ENCODE results near the gene ANKRD30B.
"Not testable (repeated sequence)": the region's sequence is repeated elsewhere in the genome, so short reads cannot be mapped to it uniquely, and the experiment has no call there.

The ANKRD30B gene

GRCh38 chr18:14747513-14748474 lies at the start of gene ANKRD30B:
TSS of gene ANKRD30B (plus strand) at chr18:14748172. CDS start at chr18:14748420, 248 bp downstream.
- Histone ChIP-seq H3K4me3 (no peak within 1 kb of the TSS), H3K27ac (no peak within 1 kb of the TSS)

GRCh38 chr18:14701286-14702040 lies 46.5 kb upstream of the ANKRD30B start:
- H3K4me3 ChIP-seq, H3K27ac ChIP-seq: not testable (repeated sequence)

GRCh38 chr18:14709761-14710160 lies 38.2 kb upstream of the ANKRD30B start:
- H3K4me3 ChIP-seq, H3K27ac ChIP-seq: not testable (repeated sequence)

GRCh38 chr18:14721569-14721968 lies 26.4 kb upstream of the ANKRD30B start:
- not testable (repeated sequence) for H3K4me3 ChIP-seq, H3K27ac ChIP-seq

GRCh38 chr18:14739056-14739455 lies 8.9 kb upstream of the ANKRD30B start:
- H3K4me3 ChIP-seq, H3K27ac ChIP-seq: not testable (repeated sequence)

- Histone ChIP-seq H3K27ac (no peak overlapping the region), H3K4me3 (no peak overlapping the region)
Measured at GRCh38 chr18:14746897-14747296, 1.1 kb upstream of the ANKRD30B start.

GRCh38 chr18:14748496-14748895 lies 524 bp downstream of the ANKRD30B start:
- H3K27ac ChIP-seq, result no peak overlapping the region
- no peak overlapping the region for H3K4me3 ChIP-seq

- not testable (repeated sequence) for H3K27ac ChIP-seq, H3K4me3 ChIP-seq
Measured at GRCh38 chr18:14763566-14763965, 15.6 kb downstream of the ANKRD30B start.

GRCh38 chr18:14767474-14767873 lies 19.5 kb downstream of the ANKRD30B start:
- no peak overlapping the region for H3K27ac ChIP-seq
- no peak overlapping the region for H3K4me3 ChIP-seq

GRCh38 chr18:14768241-14768640 lies 20.3 kb downstream of the ANKRD30B start:
- Histone ChIP-seq H3K4me3 (no peak overlapping the region), H3K27ac (no peak overlapping the region)

GRCh38 chr18:14769381-14769780 lies 21.4 kb downstream of the ANKRD30B start:
- Histone ChIP-seq H3K27ac (no peak overlapping the region), H3K4me3 (no peak overlapping the region)

GRCh38 chr18:14776801-14777200 lies 28.8 kb downstream of the ANKRD30B start:
- H3K27ac ChIP-seq, result no peak overlapping the region
- H3K4me3 ChIP-seq, result no peak overlapping the region

GRCh38 chr18:14781671-14782070 lies 33.7 kb downstream of the ANKRD30B start:
- no peak overlapping the region for H3K27ac ChIP-seq

GRCh38 chr18:14784133-14784532 lies 36.2 kb downstream of the ANKRD30B start:
- Histone ChIP-seq H3K4me3 (no peak overlapping the region), H3K27ac (no peak overlapping the region)

More at GRCh38 chr18:14781671-14782070, 33.7 kb downstream of the ANKRD30B start:
- H3K4me3 ChIP-seq, result no peak overlapping the region

- H3K4me3 ChIP-seq, H3K27ac ChIP-seq: not testable (repeated sequence)
Measured at GRCh38 chr18:14796876-14797275, 48.9 kb downstream of the ANKRD30B start.

GRCh38 chr18:14797969-14798764 lies 50.2 kb downstream of the ANKRD30B start:
- not testable (repeated sequence) for H3K4me3 ChIP-seq, H3K27ac ChIP-seq

GRCh38 chr18:14811081-14811480 lies 63.1 kb downstream of the ANKRD30B start:
- not testable (repeated sequence) for H3K27ac ChIP-seq

GRCh38 chr18:14826972-14827632 lies 79.1 kb downstream of the ANKRD30B start:
- H3K27ac ChIP-seq, H3K4me3 ChIP-seq: not testable (repeated sequence)

More at GRCh38 chr18:14811081-14811480, 63.1 kb downstream of the ANKRD30B start:
- H3K4me3 ChIP-seq, result not testable (repeated sequence)

- not testable (repeated sequence) for H3K4me3 ChIP-seq, H3K27ac ChIP-seq
Measured at GRCh38 chr18:14841607-14842006, 93.6 kb downstream of the ANKRD30B start.

Measured in skin epidermis (tissue), 12 donors.